GM23248 (cell line): ENCODE measurements around the gene DES.

ENCODE experiments used
- EZH2 ChIP-seq: fragments of 200-600 bp; sonication (generic); IDR thresholded peaks from 2 replicates; pipeline ENCODE4 v1.6.1; 2018; ENCODE audit warnings: antibody characterized with exemption, mild to moderate bottlenecking; ENCODE audit not compliant: insufficient read depth, poor library complexity, severe bottlenecking
- EZH2phosphoT487 ChIP-seq: fragments of 200-600 bp; sonication (generic); IDR thresholded peaks from 2 replicates; pipeline ENCODE4 v1.6.1; 2018; ENCODE audit warnings: antibody characterized with exemption, moderate library complexity, mild to moderate bottlenecking, low read depth; ENCODE audit not compliant: insufficient read depth

DNA sequence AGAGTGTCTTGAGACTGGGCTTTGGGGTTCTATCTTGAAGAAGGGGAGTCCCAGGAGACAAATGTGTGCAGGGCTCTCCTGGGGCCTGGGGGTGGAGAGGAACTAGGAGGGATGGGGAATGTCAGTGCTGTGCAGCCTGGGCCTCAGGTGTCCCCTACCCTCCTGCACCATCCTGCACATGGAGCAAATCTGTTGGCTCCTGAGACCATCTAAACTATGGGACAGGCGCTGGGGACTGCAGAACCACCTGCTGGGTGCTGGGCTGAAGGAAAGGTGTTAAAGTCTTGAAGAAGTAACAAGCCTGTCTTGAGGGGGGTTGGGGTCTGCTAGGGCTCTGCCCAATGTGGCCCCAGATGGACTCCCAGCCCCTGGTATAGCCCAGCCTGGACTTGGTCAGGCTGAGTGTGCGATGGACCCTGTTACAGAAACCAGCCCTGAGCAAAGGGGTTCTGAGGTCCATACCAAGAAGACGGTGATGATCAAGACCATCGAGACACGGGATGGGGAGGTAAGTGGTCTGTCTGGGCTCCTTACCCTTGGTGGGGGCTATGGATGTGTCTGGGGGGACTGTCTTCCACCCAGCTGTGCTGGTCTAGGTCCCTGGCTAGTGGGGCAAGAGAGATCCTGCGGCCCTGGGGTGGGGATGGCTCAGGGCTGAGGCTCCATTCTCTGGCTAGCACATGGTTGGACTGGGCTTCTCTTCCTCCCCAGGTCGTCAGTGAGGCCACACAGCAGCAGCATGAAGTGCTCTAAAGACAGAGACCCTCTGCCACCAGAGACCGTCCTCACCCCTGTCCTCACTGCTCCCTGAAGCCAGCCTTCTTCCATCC is 7.3 kb downstream of the DES start:
- no peak for TF ChIP-seq EZH2
- TF ChIP-seq EZH2phosphoT487, result no peak
